HG03354 (cell line): ENCODE data around the gene SPEF2.

Experiments used
- ATAC-seq: cut with Tn5 transposase; IDR thresholded peaks from one replicate; pipeline ENCODE4 v1.9.1; 2021; ENCODE audit warnings: mild to moderate bottlenecking; ENCODE audit not compliant: unreplicated experiment, poor library complexity, severe bottlenecking

SPEF2 gene

DNA sequence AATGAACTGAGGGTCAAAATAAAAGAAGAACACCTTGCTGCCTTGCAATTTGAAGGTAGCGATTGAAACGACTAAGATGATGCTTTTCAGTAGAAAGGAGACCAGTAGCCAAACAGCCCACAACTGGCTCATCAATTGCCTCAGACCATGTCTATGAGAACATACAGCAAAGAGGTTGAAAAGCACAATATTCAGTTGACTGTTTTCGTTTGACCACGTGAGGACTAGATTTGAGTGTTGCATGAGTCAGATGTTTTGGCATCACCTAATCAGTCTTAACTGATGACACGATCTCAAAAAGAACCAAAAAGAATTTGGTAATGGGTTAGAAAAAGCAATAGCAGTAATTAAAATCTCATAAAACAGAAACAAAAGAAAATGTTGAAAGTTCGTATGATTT is 156.3 kb downstream of the SPEF2 start:
- ATAC-seq: no peak

DNA sequence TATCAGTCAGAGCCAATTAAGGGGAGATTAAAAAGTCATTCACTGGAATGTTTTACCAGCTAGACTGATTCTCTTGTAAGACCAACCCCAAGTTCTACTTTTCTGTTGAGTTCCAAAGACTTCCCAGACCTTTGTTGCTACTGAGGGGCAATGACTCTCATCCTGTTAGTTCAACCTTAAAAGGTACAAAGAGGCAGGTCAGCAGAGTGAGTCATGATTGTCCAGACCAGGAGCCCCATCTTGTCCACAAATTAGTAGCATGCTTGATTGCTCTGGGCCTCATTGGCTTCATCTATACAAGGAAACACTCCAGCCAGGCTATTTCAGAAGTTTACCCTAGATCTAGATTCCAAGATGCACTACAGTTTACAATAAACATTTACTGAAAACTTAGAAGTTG is 159.1 kb downstream of the SPEF2 start:
- no peak for ATAC-seq

DNA sequence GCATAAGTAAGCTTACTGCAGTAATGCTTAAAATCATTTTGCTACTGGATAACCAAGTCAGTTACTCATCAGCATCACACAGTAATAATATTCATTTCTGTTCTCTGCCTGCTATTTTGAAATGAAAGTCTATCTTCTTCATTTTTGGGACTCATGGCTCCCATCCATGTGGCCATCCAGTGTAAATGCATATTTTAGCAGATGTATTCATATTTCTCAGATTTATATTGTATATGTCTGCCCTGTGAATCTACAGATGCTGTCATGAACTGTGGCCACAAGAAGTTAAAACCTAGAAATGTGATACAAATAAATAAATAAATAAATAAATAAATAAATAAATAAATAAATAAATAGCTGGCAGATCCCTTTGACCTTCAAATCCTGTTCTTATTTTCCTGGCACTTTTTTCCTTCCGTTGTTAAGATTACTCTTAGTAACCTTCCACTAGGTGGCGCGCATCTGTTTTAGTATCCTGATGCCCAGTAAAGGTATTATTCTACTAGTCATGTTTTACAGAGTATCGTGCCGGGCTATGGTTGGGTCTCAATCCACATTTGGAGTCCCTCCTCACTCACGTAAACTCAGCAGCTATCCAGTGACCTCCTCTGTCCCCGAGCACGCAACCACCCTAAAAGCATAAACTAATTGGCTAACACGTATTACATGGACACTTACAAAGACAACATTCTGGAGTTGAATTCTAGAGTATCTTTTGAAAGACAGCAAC is 159.9 kb downstream of the SPEF2 start:
- ATAC-seq: no peak

GRCh38 chr5:35778259-35778769 is 160.7 kb downstream of the SPEF2 start:
- ATAC-seq: no peak

GRCh38 chr5:35780236-35780635 is 162.6 kb downstream of the SPEF2 start:
- ATAC-seq: no peak

DNA sequence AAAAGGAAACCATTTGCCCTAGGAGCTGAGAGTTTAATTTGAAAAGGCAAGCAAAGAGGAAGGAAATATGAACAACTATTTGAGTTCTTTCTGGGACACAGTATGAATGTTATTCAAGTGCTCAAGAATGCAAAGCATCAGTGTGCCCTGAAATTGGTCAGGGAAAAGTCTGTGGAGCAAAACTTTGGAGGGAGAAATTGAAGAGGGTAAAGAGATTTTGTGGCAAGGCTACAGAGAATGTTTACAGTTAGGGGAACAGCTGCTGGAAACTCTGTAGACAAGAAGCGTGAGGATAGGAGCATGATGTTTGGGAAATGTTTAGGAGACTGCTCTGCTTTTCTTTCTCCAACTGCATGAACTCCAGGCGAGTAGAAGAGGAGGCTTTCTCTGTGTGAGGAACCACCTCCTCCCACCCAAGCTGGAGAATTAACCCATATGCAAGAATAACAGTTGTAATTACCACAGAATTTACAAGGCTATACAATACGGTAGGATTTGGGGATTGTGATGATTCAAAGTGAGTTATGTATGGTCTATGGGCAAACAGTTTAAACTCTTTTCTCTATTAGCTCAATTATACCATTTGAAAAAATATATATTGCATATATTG is 163.6 kb downstream of the SPEF2 start:
- no peak for ATAC-seq

GRCh38 chr5:35783551-35783950 is 165.9 kb downstream of the SPEF2 start:
- no peak for ATAC-seq

GRCh38 chr5:35785601-35786085 is 168.0 kb downstream of the SPEF2 start:
- ATAC-seq: no peak

GRCh38 chr5:35788724-35789123 is 171.1 kb downstream of the SPEF2 start:
- ATAC-seq: no peak

- ATAC-seq: no peak
These were observed 172.2 kb downstream of the SPEF2 start for GRCh38 chr5:35789732-35790456.

- no peak for ATAC-seq
These were observed 172.8 kb downstream of the SPEF2 start for GRCh38 chr5:35790457-35790822.

DNA sequence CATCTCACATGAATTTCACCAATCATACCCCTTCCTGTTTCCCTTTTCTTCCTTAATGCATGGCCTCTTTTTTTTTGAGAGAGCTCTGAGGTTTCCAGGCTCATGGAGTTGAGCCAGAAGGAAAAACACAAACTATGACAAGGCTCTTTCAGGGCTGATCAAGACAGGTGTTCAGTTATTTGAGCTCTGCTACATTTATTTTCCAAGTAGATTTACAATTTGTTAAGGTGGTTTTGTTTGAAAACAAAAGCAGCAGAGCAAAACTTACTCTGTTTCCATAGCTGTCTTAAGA is 176.6 kb downstream of the SPEF2 start:
- ATAC-seq: no peak

DNA sequence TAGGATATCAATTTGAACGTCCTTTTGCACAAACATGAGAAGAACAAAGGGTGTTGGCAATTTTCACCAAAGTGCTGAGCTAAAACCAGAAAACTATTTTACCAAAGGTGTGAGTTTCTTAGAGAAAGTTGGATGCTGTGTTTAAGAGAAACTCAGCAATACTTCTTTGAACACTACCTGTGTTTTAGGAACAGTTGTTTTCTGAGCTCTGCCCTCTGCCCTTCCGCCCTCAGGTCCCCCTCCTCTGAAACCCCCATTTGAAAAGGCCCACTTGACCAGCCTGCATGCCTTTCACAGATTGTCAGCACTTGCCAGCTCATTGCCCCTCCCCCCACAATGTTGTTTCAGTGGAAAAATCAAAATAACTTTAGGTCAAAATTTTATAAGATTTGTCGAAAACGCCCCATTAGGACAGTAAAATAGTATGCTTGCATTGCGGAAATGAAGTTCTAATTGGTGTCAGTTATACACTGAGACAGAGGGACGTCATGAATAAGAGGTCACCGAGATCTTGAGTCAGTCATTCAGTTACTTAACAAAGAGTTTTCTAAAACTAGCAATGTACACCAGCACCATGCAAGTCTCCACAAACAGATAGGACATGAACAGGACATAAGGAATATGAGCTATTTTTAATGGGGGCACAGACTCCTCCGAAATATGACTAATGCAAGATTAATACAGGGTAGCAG is 177.2 kb downstream of the SPEF2 start:
- no peak for ATAC-seq

- no peak for ATAC-seq
These were observed 181.5 kb downstream of the SPEF2 start for GRCh38 chr5:35799181-35799580.

GRCh38 chr5:35799753-35800152 is 182.1 kb downstream of the SPEF2 start:
- no peak for ATAC-seq

DNA sequence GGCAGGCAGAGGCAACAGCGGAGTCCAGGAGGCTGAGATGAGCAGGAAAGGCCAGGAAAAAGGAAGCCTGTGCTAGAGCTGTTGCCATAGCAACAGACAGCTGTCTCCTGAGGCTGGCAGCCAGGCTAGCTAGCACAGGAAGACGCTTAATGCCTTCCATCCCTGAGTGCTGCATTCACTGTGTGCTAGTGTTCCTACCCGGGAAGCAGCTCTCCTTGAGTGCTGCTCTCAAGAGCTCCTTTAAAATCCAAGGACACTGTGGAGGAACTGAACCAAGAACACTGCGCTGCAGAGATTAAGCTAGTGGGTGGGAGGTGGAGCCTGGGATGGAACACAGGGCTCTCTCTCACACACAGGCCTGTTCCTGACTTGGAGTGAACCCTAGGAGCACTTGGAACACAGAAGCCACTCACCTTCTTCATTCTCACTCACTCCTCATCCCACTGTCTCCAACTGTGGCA is 185.6 kb downstream of the SPEF2 start:
- no peak for ATAC-seq

DNA sequence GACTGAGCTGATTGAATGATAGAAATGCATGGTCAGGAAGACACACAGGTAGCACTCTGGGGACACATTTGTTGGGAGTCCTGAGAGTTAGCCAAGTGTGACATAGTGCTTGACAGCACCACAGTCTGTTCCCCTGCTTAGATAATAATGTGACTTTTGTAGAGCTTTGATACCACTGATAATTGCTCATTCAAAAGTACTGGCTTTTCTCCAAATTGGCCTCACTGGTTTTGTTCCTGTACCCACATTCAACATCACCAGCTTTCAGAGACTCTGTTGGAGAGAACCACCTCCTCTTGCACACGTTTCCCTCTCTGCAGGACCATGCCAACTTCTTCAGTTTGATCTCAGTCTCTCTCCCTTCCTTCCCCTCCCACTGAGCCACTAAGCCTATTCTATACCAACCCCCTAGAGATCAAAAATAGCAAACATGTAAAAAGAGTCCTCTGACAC is 186.6 kb downstream of the SPEF2 start:
- no peak for ATAC-seq

- ATAC-seq: no peak
These were observed 187.2 kb downstream of the SPEF2 start for GRCh38 chr5:35804841-35805240.

DNA sequence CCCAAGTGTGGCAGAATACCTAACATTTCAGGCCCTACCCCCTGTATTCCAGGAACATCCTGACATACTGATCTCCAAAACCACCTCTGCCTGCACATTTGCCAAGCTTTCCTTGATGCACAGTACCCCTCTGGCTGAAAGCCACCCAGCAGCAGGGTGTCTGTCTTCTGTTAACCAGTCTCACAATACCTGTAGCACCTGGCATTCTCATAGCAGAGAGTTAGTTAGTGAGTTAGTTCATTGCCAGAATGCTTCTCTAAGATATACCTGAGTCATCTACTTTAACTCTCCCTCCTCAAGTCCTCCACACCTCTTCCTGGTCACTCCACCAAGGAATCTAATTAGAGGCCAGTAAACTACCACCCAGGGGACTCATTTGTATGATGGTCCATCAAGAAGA is 192.9 kb downstream of the SPEF2 start:
- ATAC-seq: no peak

DNA sequence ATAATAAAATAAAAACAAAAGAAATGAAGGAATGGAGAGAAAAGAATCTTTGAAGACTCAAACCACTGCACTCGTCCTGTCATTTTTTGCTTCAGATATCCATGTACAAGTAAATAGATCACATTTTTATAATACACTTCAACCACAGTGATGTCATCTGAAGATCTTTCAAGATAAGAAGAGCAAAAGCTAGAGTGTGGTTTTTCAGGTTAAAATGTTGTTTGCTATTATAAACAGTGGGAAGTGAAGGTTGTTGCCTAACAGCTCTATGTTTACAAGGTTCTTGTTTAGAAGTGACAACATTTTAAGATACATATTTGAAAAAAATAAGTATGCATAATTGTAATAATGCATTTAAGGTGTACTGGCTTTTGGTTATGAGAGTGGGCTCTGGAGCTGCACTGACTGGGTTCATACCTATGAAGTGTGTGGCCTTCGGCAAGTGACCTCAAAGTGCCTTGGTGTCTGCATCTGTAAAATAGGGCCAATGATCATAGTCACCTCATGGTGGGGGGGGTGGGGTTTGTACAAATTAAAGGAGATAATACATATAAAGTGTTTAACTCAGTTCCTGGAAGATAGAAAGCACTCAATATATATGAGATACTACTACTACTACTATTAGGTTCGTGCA is 193.6 kb downstream of the SPEF2 start:
- ATAC-seq: no peak
